ENCODE data around the gene CYP4F8. TPM values are rescaled to one million over a fixed set of nuclear protein-coding genes. Genes with fewer than 3 reads are reported as not detected.
A peak's percentile ranks its signal among the peaks of the same experiment; 100 is the strongest.

CYP4F8 gene
- total RNA-seq, 1 donor from 2014 or later: not detected

DNA sequence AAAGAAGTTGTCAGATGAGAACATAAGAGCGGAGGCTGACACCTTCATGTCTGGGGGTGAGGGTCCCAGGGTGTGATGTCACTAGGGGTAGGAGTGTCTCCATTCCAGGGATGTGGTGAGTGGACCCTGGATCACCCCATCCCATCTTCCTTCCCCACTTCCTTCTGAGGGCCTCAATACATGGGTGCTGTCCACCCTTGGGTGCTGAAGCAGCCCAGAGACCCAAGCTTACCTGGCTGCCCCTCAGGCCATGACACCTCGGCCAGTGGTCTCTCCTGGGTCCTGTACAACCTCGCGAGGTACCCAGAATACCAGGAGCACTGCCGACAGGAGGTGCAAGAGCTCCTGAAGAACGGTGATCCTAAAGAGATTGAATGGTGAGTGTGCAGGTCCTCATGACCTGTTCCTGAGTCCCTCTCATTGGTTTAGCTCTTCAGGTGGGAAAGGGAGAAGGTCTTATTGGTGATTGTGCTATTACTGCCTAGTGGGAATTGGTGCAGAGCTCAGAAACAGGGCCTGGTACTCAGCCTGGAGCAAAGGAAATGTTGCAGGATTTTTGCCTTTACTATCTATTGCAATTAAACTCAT, 37.7 kb upstream of the CYP4F8 start:
- DNase-seq: no peak
- H3K9me3 Mint-ChIP-seq: no peaks in the 10 kb centered on the region
- H3K4me3 Mint-ChIP-seq: no peak overlapping the region
- H3K4me1 Mint-ChIP-seq: no peaks in the 10 kb centered on the region
- ATAC-seq (ENCODE audit: low read depth): no peak
- TF ChIP-seq, protein P1, sequence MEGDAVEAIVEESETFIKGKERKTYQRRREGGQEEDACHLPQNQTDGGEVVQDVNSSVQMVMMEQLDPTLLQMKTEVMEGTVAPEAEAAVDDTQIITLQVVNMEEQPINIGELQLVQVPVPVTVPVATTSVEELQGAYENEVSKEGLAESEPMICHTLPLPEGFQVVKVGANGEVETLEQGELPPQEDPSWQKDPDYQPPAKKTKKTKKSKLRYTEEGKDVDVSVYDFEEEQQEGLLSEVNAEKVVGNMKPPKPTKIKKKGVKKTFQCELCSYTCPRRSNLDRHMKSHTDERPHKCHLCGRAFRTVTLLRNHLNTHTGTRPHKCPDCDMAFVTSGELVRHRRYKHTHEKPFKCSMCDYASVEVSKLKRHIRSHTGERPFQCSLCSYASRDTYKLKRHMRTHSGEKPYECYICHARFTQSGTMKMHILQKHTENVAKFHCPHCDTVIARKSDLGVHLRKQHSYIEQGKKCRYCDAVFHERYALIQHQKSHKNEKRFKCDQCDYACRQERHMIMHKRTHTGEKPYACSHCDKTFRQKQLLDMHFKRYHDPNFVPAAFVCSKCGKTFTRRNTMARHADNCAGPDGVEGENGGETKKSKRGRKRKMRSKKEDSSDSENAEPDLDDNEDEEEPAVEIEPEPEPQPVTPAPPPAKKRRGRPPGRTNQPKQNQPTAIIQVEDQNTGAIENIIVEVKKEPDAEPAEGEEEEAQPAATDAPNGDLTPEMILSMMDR (IDR thresholded peaks at IDR 0.05): no peak
- intact Hi-C loops (cut with micrococcal nuclease): no loop called here
- POLR2A ChIA-PET: no interaction called here
- peaks cover 15% of the 10 kb centered on the region for H3K27me3 Mint-ChIP-seq
- H3K27ac Mint-ChIP-seq: no peak overlapping the region
- no peaks in the 10 kb centered on the region for H3K36me3 Mint-ChIP-seq (ENCODE audit: low read depth)
- CTCF ChIA-PET: no interaction called here

DNA sequence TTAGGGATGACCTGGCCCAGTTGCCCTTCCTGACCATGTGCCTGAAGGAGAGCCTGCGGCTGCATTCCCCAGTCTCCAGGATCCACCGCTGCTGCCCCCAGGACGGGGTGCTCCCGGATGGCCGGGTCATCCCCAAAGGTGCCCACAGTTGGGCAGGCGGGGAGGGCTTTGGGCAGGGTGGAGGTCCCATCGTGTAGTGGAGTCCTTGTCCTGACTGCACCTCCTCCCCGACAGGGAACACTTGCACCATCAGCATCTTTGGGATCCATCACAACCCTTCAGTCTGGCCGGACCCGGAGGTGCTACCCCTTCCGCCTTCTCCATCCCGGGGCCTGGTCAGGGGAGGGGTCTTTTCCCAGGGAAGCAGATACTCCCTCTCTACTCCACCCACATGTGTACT, 31.7 kb upstream of the CYP4F8 start:
- ATAC-seq (ENCODE audit: low read depth): no peak
- TF ChIP-seq, protein P1 (IDR thresholded peaks at IDR 0.05): no peak
- POLR2A ChIA-PET: no interaction called here
- Mint-ChIP-seq H3K4me3 (no peak overlapping the region), H3K4me1 (peaks cover 6% of the 10 kb centered on the region), H3K36me3 (ENCODE audit: low read depth) (no peaks in the 10 kb centered on the region), H3K27ac (no peak overlapping the region), H3K9me3 (no peaks in the 10 kb centered on the region), H3K27me3 (peaks cover 18% of the 10 kb centered on the region)
- no peak for DNase-seq
- intact Hi-C loops (cut with micrococcal nuclease): no loop called here
- CTCF ChIA-PET: no interaction called here

DNA sequence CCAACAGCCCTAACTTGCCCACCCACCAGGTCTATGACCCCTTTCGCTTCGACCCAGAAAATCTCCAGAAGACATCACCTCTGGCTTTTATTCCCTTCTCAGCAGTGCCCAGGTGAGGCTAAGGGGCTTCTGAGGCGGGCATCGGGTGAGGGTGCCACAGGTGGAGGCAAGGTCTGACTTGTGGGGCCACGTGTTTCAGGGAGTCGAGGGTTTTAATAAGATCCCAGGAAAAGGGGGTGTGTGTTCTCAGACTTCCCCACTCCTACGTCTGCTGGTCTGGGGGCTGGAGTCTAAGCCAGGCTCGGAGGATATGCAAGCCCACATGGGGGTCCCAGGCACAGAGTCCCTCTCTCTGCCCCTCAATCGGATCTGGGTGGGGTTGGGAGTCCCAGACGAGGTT, 30.9 kb upstream of the CYP4F8 start:
- Mint-ChIP-seq H3K27ac (no peak overlapping the region), H3K9me3 (no peaks in the 10 kb centered on the region), H3K4me3 (no peak overlapping the region), H3K27me3 (peaks cover 21% of the 10 kb centered on the region), H3K36me3 (ENCODE audit: low read depth) (no peaks in the 10 kb centered on the region), H3K4me1 (peaks cover 6% of the 10 kb centered on the region)
- POLR2A ChIA-PET: no interaction called here
- ATAC-seq (ENCODE audit: low read depth) (no peak), DNase-seq (no peak)
- CTCF ChIA-PET: no interaction called here
- intact Hi-C loops (cut with micrococcal nuclease): no loop called here
- TF ChIP-seq, protein P1 (IDR thresholded peaks at IDR 0.05): no peak

DNA sequence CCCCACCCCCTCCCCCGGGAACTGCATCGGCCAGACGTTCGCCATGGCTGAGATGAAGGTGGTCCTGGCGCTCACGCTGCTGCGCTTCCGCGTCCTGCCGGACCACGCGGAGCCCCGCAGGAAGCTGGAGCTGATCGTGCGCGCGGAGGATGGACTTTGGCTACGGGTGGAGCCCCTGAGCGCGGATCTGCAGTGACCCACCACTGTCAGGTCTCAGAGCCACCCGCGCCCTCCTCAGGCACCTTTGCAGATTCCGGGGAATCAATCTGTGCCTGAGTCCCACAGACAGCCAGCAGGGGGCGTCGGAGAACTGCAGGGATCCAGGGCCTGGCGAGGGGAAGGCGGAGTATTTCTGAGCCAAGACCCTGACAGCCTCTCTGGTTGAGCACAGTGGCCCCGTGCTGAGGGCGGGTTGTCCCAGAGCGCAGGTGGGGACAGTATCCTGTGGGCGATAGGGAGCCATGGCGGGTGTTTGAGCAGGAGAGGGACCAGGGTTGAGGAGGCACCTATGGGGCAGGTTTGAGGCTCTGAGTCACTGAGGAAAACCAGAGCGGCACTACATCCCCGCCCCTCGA, 30.4 kb upstream of the CYP4F8 start:
- Mint-ChIP-seq H3K36me3 (ENCODE audit: low read depth) (no peaks in the 10 kb centered on the region), H3K9me3 (no peaks in the 10 kb centered on the region), H3K27ac (no peak overlapping the region), H3K27me3 (peaks cover 21% of the 10 kb centered on the region), H3K4me3 (no peak overlapping the region), H3K4me1 (peaks cover 6% of the 10 kb centered on the region)
- peak; percentile 88 for ATAC-seq (ENCODE audit: low read depth)
- intact Hi-C loops (cut with micrococcal nuclease): no loop called here
- ChIA-PET POLR2A (no interaction called here), CTCF (no interaction called here)
- DNase-seq: peak; percentile 75
- TF ChIP-seq, protein P1 (IDR thresholded peaks at IDR 0.05): no peak

DNA sequence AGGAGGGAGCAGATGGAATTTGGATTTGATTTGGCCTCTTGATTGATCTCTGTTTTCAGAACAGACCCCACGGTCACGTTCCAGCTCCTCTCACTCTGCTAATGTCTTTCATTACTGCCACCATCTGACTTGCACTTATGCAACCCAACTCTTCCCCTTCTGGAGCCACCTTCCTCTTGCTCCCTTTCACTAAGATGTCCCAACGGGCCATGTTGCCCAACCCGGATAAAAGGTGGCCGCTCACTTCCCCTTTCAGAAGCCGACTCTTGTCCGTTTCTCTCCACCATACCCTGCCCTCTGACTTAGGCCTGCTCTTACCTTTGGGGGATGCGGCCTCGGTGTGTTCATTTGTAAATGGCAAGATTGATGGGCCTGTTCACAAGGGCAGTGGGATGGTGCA, 27.4 kb upstream of the CYP4F8 start:
- ChIA-PET CTCF (no interaction called here), POLR2A (interaction anchor here (0.7 kb wide), 1 partner anchor 646 kb away, joined by 3 read pairs; no protein-coding TSS in a partner anchor)
- Mint-ChIP-seq H3K27ac (no peak overlapping the region), H3K36me3 (ENCODE audit: low read depth) (no peaks in the 10 kb centered on the region), H3K27me3 (peaks cover 24% of the 10 kb centered on the region), H3K4me3 (no peak overlapping the region), H3K9me3 (no peaks in the 10 kb centered on the region), H3K4me1 (peaks cover 6% of the 10 kb centered on the region)
- ATAC-seq (ENCODE audit: low read depth) (no peak), DNase-seq (no peak)
- TF ChIP-seq, protein P1 (IDR thresholded peaks at IDR 0.05): no peak
- intact Hi-C loops (cut with micrococcal nuclease): no loop called here
